Measurements from ENCODE around the gene GOLPH3. TPM values are rescaled to one million over a fixed set of nuclear protein-coding genes. Genes with fewer than 3 reads are reported as not detected.

Gene GOLPH3
- polyA plus RNA-seq, 1 donor: 85.5 TPM

GRCh38 chr5:32102254-32102986, 71.7 kb downstream of the GOLPH3 start:
- no peaks in the 10 kb centered on the region for H3K27me3 ChIP-seq (ENCODE audit: control insufficient read depth, insufficient read depth, low read length)
- H3K4me3 ChIP-seq (ENCODE audit: low read length): no peak overlapping the region
- peaks cover 60% of the 10 kb centered on the region for H3K36me3 ChIP-seq (ENCODE audit: control insufficient read depth, insufficient read depth, low read length)
- H3K9me3 ChIP-seq (ENCODE audit: control insufficient read depth, low read depth, low read length): no peaks in the 10 kb centered on the region
- H3K27ac ChIP-seq (ENCODE audit: low read length): no peak overlapping the region
- H3K4me1 ChIP-seq (ENCODE audit: control insufficient read depth, insufficient read depth, low read length): no peaks in the 10 kb centered on the region
- WGBS (ENCODE audit: insufficient coverage, low lambda C conversion rate): 100% methylated on average over 2 of the region's 12 CpGs
- no peak for DNase-seq

DNA sequence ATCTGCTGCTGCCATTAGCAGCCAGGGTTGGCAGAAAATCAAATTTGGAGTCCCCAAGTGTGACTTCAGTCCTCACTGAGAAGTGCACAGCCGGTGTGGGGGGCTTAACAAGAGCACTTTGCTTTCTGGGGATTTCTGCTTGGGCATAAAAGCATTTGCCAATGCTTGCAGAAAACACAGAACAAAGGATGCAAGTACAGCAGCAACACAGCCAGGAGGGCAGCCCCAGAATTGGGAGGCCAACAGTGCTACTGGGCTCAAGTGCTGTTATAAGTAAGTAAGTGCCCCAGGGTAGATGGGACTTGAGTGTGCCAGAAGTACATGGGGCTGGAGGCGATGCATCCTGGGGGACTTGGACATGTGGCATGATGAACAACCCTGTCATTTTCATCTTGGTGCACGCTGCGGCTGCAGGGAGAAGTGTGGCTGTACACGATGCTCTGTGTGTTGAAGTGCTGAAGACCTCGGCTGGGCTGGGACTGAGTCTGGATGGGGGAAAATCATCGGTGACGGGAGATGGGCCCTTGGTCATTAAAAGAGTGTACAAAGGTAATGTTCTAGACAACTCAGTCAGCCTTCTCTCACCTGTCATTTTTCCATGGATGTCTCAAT, 73.3 kb downstream of the GOLPH3 start:
- Histone ChIP-seq H3K4me1 (ENCODE audit: control insufficient read depth, insufficient read depth, low read length) (no peaks in the 10 kb centered on the region), H3K4me3 (ENCODE audit: low read length) (no peak overlapping the region), H3K9me3 (ENCODE audit: control insufficient read depth, low read depth, low read length) (no peaks in the 10 kb centered on the region), H3K27ac (ENCODE audit: low read length) (no peak overlapping the region), H3K36me3 (ENCODE audit: control insufficient read depth, insufficient read depth, low read length) (peaks cover 47% of the 10 kb centered on the region), H3K27me3 (ENCODE audit: control insufficient read depth, insufficient read depth, low read length) (no peaks in the 10 kb centered on the region)
- no peak for DNase-seq
- WGBS (ENCODE audit: insufficient coverage, low lambda C conversion rate): 100% methylated on average over 1 of the region's 8 CpGs

GRCh38 chr5:32100230-32100629, 73.9 kb downstream of the GOLPH3 start:
- peaks cover 47% of the 10 kb centered on the region for H3K36me3 ChIP-seq (ENCODE audit: control insufficient read depth, insufficient read depth, low read length)

DNA sequence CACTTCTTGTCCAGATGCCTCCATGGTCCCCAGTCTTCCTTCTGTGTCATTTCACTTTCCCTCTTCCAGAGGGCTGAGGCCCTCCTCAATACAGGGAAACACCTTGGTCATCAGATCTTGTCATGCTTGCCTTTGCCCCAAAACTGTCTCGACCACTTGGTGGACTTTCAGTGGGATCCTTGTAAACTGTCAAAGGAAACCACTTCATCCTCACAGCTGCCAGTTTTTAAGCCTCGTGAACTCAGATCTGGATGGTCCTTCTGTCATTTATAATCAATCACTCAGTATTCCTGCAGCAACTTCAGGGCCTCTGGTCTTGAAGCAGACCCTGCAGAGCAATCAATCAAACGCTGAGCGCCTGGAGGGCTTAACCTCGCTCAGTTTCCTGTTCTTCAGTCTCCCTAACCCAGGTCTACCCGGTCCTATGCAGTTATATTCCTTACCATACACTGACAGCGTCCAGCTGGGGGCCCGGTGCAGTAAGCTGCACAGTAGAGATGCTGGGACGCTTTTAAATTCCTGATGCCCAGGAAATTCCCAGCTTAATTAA, 74.6 kb downstream of the GOLPH3 start:
- no peaks in the 10 kb centered on the region for H3K9me3 ChIP-seq (ENCODE audit: control insufficient read depth, low read depth, low read length)
- peaks cover 42% of the 10 kb centered on the region for H3K36me3 ChIP-seq (ENCODE audit: control insufficient read depth, insufficient read depth, low read length)
- no peak overlapping the region for H3K4me3 ChIP-seq (ENCODE audit: low read length)
- peak overlapping the region; percentile 5 for H3K27ac ChIP-seq (ENCODE audit: low read length)
- no peaks in the 10 kb centered on the region for H3K27me3 ChIP-seq (ENCODE audit: control insufficient read depth, insufficient read depth, low read length)
- WGBS (ENCODE audit: insufficient coverage, low lambda C conversion rate): no CpG with 5 or more reads among the region's 9 CpGs
- no peaks in the 10 kb centered on the region for H3K4me1 ChIP-seq (ENCODE audit: control insufficient read depth, insufficient read depth, low read length)
- DNase-seq: no peak

More at GRCh38 chr5:32100230-32100629, 73.9 kb downstream of the GOLPH3 start:
- Histone ChIP-seq H3K4me1 (ENCODE audit: control insufficient read depth, insufficient read depth, low read length) (no peaks in the 10 kb centered on the region), H3K4me3 (ENCODE audit: low read length) (no peak overlapping the region), H3K27me3 (ENCODE audit: control insufficient read depth, insufficient read depth, low read length) (no peaks in the 10 kb centered on the region), H3K9me3 (ENCODE audit: control insufficient read depth, low read depth, low read length) (no peaks in the 10 kb centered on the region), H3K27ac (ENCODE audit: low read length) (no peak overlapping the region)
- DNase-seq: no peak
- no CpG with 5 or more reads among the region's 6 CpGs for WGBS (ENCODE audit: insufficient coverage, low lambda C conversion rate)

GRCh38 chr5:32098890-32099310, 75.2 kb downstream of the GOLPH3 start:
- Histone ChIP-seq H3K4me1 (ENCODE audit: control insufficient read depth, insufficient read depth, low read length) (no peaks in the 10 kb centered on the region), H3K27me3 (ENCODE audit: control insufficient read depth, insufficient read depth, low read length) (no peaks in the 10 kb centered on the region), H3K9me3 (ENCODE audit: control insufficient read depth, low read depth, low read length) (no peaks in the 10 kb centered on the region), H3K4me3 (ENCODE audit: low read length) (no peak overlapping the region), H3K27ac (ENCODE audit: low read length) (no peak overlapping the region), H3K36me3 (ENCODE audit: control insufficient read depth, insufficient read depth, low read length) (peaks cover 37% of the 10 kb centered on the region)
- DNase-seq: peak in 1 of 2 donors; percentile 18
- WGBS (ENCODE audit: insufficient coverage, low lambda C conversion rate): 47% methylated on average over 3 of the region's 11 CpGs

DNA sequence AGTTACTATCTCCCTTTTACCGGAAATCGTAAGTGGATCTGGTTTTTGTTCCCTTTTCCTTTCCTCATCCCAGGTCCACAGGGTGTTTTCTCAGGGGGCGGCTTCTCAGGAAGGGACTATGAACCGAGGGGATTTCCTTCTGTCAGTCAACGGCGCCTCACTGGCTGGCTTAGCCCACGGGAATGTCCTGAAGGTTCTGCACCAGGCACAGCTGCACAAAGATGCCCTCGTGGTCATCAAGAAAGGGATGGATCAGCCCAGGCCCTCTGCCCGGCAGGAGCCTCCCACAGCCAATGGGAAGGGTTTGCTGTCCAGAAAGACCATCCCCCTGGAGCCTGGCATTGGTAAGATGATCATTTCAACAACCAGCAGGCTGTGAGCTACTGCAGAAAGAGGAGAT, 75.8 kb downstream of the GOLPH3 start:
- no peak for DNase-seq
- WGBS (ENCODE audit: insufficient coverage, low lambda C conversion rate): no CpG with 5 or more reads among the region's 9 CpGs
- H3K27ac ChIP-seq (ENCODE audit: low read length): peak overlapping the region; percentile 3
- H3K27me3 ChIP-seq (ENCODE audit: control insufficient read depth, insufficient read depth, low read length): no peaks in the 10 kb centered on the region
- H3K36me3 ChIP-seq (ENCODE audit: control insufficient read depth, insufficient read depth, low read length): peaks cover 33% of the 10 kb centered on the region
- H3K9me3 ChIP-seq (ENCODE audit: control insufficient read depth, low read depth, low read length): no peaks in the 10 kb centered on the region
- H3K4me1 ChIP-seq (ENCODE audit: control insufficient read depth, insufficient read depth, low read length): no peaks in the 10 kb centered on the region
- no peak overlapping the region for H3K4me3 ChIP-seq (ENCODE audit: low read length)

- Histone ChIP-seq H3K4me3 (ENCODE audit: low read length) (no peak overlapping the region), H3K4me1 (ENCODE audit: control insufficient read depth, insufficient read depth, low read length) (no peaks in the 10 kb centered on the region), H3K36me3 (ENCODE audit: control insufficient read depth, insufficient read depth, low read length) (peaks cover 24% of the 10 kb centered on the region), H3K9me3 (ENCODE audit: control insufficient read depth, low read depth, low read length) (peaks cover 2% of the 10 kb centered on the region), H3K27ac (ENCODE audit: low read length) (no peak overlapping the region), H3K27me3 (ENCODE audit: control insufficient read depth, insufficient read depth, low read length) (no peaks in the 10 kb centered on the region)
- 100% methylated on average over 2 of the region's 10 CpGs for WGBS (ENCODE audit: insufficient coverage, low lambda C conversion rate)
- no peak for DNase-seq
Observed at GRCh38 chr5:32096891-32097595, 77.1 kb downstream of the GOLPH3 start.

DNA sequence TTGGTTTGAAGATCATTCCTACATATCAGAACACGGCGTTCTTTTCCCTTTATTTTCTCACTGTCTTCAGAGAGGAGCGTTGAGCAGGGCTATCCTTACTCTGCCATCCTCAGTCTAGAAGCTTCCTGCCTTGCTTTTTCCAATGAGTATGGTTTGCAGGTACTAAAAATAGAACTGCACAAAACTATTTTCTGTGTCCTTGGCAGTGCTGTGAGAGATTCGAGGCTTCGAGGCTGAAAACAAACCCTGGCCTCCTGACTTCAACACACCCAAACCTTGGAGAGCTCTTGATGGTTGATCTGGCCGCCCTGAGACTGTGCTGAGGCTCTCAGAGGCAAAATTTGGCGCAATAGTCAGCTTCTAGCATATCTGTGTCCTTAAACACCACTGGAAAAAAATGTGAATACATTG, 78.9 kb downstream of the GOLPH3 start:
- no peak for DNase-seq
- WGBS (ENCODE audit: insufficient coverage, low lambda C conversion rate): 100% methylated on average over 1 of the region's 7 CpGs
- H3K4me1 ChIP-seq (ENCODE audit: control insufficient read depth, insufficient read depth, low read length): no peaks in the 10 kb centered on the region
- no peak overlapping the region for H3K4me3 ChIP-seq (ENCODE audit: low read length)
- H3K27ac ChIP-seq (ENCODE audit: low read length): no peak overlapping the region
- no peaks in the 10 kb centered on the region for H3K27me3 ChIP-seq (ENCODE audit: control insufficient read depth, insufficient read depth, low read length)
- peaks cover 10% of the 10 kb centered on the region for H3K36me3 ChIP-seq (ENCODE audit: control insufficient read depth, insufficient read depth, low read length)
- peaks cover 2% of the 10 kb centered on the region for H3K9me3 ChIP-seq (ENCODE audit: control insufficient read depth, low read depth, low read length)

DNA sequence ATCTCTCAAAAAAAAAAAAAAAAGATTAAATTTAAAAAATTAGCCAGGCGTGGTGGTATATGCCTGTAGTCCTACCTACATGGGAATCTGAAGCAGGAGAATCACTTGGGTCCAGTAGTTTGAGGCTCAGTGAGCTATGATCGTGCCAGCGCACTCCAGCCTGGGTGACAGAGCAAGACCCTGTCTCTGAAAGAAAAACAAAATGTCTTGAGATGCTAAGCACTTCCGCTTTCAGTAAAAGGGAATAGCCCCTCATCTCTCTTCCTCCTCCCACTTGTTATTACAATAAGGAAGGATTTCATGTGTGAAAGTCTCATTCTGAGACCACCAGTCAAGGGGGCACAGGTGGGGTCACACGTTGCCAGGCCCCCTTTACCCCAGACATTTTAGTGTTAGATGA, 79.4 kb downstream of the GOLPH3 start:
- no peaks in the 10 kb centered on the region for H3K27me3 ChIP-seq (ENCODE audit: control insufficient read depth, insufficient read depth, low read length)
- no peak for DNase-seq
- H3K4me1 ChIP-seq (ENCODE audit: control insufficient read depth, insufficient read depth, low read length): no peaks in the 10 kb centered on the region
- WGBS (ENCODE audit: insufficient coverage, low lambda C conversion rate): no CpG with 5 or more reads among the region's 5 CpGs
- peaks cover 10% of the 10 kb centered on the region for H3K36me3 ChIP-seq (ENCODE audit: control insufficient read depth, insufficient read depth, low read length)
- no peak overlapping the region for H3K27ac ChIP-seq (ENCODE audit: low read length)
- peaks cover 2% of the 10 kb centered on the region for H3K9me3 ChIP-seq (ENCODE audit: control insufficient read depth, low read depth, low read length)
- no peak overlapping the region for H3K4me3 ChIP-seq (ENCODE audit: low read length)
